TTC549 (cell line): ENCODE data around the gene FMO1.
A peak's percentile ranks its signal among the peaks of the same experiment; 100 is the strongest.
"Not testable (repeated sequence)": the region's sequence is repeated elsewhere in the genome, so short reads cannot be mapped to it uniquely, and the experiment has no call there.

Source experiments
- FAIRE-seq: peaks from 2 replicates; lab custom pipeline; 2012; peaks lifted over from hg19 to GRCh38; lab: Jason Lieb, UNC

Gene FMO1

GRCh38 chr1:171236231-171236630, 12.1 kb upstream of the FMO1 start:
- FAIRE-seq, result not testable (repeated sequence)

- FAIRE-seq, result no peak
Observed at GRCh38 chr1:171243878-171244277, 4.4 kb upstream of the FMO1 start.

GRCh38 chr1:171245458-171246064, 2.7 kb upstream of the FMO1 start:
- peak; percentile 93 for FAIRE-seq

GRCh38 chr1:171247501-171247900, 793 bp upstream of the FMO1 start:
- no peak for FAIRE-seq

- FAIRE-seq, result no peak
Observed at GRCh38 chr1:171248841-171249240, 547 bp downstream of the FMO1 start.

- no peak for FAIRE-seq
Observed at GRCh38 chr1:171250263-171250662, 2.0 kb downstream of the FMO1 start.

GRCh38 chr1:171251042-171251951, 3.0 kb downstream of the FMO1 start:
- FAIRE-seq, result no peak

GRCh38 chr1:171251952-171252300, 3.6 kb downstream of the FMO1 start:
- no peak for FAIRE-seq

- FAIRE-seq, result no peak
Observed at GRCh38 chr1:171252482-171252881, 4.2 kb downstream of the FMO1 start.

- FAIRE-seq, result no peak
Observed at GRCh38 chr1:171254859-171255258, 6.6 kb downstream of the FMO1 start.

- no peak for FAIRE-seq
Observed at GRCh38 chr1:171256940-171257606, 8.8 kb downstream of the FMO1 start.

GRCh38 chr1:171257607-171258076, 9.3 kb downstream of the FMO1 start:
- FAIRE-seq, result no peak

GRCh38 chr1:171258429-171258828, 10.1 kb downstream of the FMO1 start:
- FAIRE-seq, result no peak

- no peak for FAIRE-seq
Observed at GRCh38 chr1:171258943-171259342, 10.6 kb downstream of the FMO1 start.

GRCh38 chr1:171261336-171261735, 13.0 kb downstream of the FMO1 start:
- FAIRE-seq, result no peak

GRCh38 chr1:171263901-171264300, 15.6 kb downstream of the FMO1 start:
- FAIRE-seq, result no peak

- FAIRE-seq, result no peak
Observed at GRCh38 chr1:171265686-171266085, 17.4 kb downstream of the FMO1 start.

- no peak for FAIRE-seq
Observed at GRCh38 chr1:171266930-171267329, 18.6 kb downstream of the FMO1 start.

- FAIRE-seq, result no peak
Observed at GRCh38 chr1:171267391-171267790, 19.1 kb downstream of the FMO1 start.

GRCh38 chr1:171270806-171271205, 22.5 kb downstream of the FMO1 start:
- FAIRE-seq, result no peak

- FAIRE-seq, result no peak
Observed at GRCh38 chr1:171277534-171277933, 29.2 kb downstream of the FMO1 start.

GRCh38 chr1:171279234-171279633, 30.9 kb downstream of the FMO1 start:
- FAIRE-seq, result no peak

GRCh38 chr1:171279678-171280077, 31.4 kb downstream of the FMO1 start:
- FAIRE-seq, result no peak
